ENCODE results near the gene DNAI1.

DNA sequence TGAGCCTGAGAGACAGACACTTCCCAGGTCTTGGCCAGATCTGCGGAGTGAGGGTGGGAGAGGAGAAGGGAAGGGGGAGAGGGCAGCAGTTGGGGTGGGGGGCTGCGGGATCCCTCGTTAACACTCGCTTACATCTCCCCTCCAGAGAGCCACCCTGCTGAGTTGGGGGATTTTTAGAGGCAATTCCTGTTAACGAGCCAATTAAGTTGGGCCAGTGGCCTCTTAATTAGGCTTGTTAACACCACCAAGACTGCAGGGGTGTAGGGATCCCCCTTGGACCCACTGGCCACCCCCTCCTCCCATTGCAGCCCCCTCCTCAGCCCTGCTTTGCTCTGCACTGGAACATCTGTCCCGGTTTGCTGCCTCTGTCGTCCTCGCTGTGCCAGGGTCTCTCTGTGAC, 107.3 kb downstream of the DNAI1 start:
- TF ChIP-seq CTCF (IDR thresholded peaks at IDR 0.05): no peak
- TF ChIP-seq POLR2AphosphoS5 (IDR thresholded peaks at IDR 0.05): no peak
- TF ChIP-seq POLR2A (IDR thresholded peaks at IDR 0.05): no peak

Measured in prostate gland (tissue), 2 donors.